Measurements from ENCODE around the gene SEC16A.

The SEC16A gene

DNA sequence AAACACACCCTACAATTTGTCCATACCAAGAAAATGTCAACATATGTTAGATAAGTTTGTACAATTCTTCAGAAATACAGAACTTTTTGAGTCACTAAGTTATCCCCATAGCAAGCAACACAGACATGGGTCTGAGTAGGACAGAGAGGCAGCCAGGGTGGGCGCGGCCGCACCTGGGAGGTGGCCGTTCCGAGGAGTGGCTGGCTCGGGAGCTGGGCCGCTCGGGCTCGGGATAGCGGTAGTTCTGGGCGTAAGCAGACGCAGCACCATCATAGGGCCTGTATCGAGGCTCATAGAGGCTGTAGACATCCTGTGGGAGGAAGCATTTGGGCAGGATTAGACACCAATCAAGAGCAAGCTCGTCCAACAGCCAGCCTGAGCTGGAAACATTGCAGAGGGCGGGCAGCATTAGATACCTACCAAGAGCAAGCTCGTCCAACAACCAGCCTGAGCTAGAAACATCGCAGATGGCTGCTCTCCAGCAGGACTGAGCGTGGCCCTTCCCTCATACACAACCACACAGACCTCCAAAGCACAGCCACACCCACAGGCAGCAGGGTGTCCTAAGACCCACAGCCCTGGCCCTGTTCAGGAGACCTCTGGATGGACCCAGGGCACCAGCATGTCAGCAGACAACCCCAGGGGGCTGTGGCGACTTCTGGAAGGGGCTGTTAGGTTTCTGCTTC, 10.9 kb downstream of the SEC16A start:
- TF ChIP-seq, protein P1, sequence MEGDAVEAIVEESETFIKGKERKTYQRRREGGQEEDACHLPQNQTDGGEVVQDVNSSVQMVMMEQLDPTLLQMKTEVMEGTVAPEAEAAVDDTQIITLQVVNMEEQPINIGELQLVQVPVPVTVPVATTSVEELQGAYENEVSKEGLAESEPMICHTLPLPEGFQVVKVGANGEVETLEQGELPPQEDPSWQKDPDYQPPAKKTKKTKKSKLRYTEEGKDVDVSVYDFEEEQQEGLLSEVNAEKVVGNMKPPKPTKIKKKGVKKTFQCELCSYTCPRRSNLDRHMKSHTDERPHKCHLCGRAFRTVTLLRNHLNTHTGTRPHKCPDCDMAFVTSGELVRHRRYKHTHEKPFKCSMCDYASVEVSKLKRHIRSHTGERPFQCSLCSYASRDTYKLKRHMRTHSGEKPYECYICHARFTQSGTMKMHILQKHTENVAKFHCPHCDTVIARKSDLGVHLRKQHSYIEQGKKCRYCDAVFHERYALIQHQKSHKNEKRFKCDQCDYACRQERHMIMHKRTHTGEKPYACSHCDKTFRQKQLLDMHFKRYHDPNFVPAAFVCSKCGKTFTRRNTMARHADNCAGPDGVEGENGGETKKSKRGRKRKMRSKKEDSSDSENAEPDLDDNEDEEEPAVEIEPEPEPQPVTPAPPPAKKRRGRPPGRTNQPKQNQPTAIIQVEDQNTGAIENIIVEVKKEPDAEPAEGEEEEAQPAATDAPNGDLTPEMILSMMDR (IDR thresholded peaks at IDR 0.05; ENCODE audit: poor library complexity, severe bottlenecking) = no peak

DNA sequence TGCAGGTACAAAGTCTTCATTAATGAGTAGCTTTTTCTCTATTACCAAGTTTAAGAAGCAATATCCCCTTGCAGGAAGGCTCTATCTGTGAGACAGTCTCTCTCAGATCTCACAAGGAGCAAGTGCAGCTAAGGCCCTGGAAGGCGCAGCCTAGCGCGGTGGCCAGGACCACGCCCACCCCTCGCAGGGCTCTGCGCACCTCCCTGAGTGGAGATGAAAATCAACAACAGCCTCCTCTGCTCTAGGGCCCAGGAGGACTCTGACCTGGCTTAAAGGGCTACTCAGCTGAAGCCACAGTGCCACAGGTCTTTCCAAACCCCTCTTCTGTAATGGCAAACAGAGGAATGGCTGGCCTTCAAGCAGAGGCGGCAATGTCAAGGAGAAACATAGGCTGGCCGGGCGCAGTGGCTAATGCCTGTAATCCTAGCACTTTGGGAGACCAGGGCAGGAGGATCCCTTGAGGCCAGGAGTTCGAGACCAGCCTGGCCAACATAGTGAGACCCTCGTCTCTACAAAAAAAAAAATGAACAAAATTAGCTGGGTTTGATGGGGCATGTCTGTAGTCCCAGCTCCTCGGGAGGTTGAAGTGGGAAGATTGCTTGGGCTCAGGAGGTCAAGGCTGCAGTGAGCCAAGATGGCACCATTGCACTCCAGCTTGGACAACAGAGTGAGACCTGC, 11.9 kb downstream of the SEC16A start:
- Histone ChIP-seq H3K27ac (ENCODE audit: poor library complexity, severe bottlenecking) (no peak overlapping the region), H3K27me3 (ENCODE audit: insufficient read depth, poor library complexity, severe bottlenecking) (no peaks in the 10 kb centered on the region), H3K4me3 (ENCODE audit: severe bottlenecking) (no peak overlapping the region), H3K4me1 (ENCODE audit: insufficient read depth, poor library complexity, severe bottlenecking) (no peaks in the 10 kb centered on the region), H3K9me3 (ENCODE audit: severe bottlenecking) (no peaks in the 10 kb centered on the region), H3K36me3 (ENCODE audit: low read depth) (peaks cover 100% of the 10 kb centered on the region)
- DNase-seq (ENCODE audit: low spot score) (no peak), ATAC-seq (ENCODE audit: low read depth) (no peak)
- TF ChIP-seq, protein P1 (IDR thresholded peaks at IDR 0.05; ENCODE audit: poor library complexity, severe bottlenecking) = no peak

More for the DNA sequence above, 10.9 kb downstream of the SEC16A start:
- no peaks in the 10 kb centered on the region for H3K4me1 ChIP-seq (ENCODE audit: insufficient read depth, poor library complexity, severe bottlenecking)
- ATAC-seq (ENCODE audit: low read depth) (no peak), DNase-seq (ENCODE audit: low spot score) (no peak)
- peaks cover 100% of the 10 kb centered on the region for H3K36me3 ChIP-seq (ENCODE audit: low read depth)
- H3K9me3 ChIP-seq (ENCODE audit: severe bottlenecking) = no peaks in the 10 kb centered on the region
- no peaks in the 10 kb centered on the region for H3K27me3 ChIP-seq (ENCODE audit: insufficient read depth, poor library complexity, severe bottlenecking)
- no peak overlapping the region for H3K27ac ChIP-seq (ENCODE audit: poor library complexity, severe bottlenecking)
- H3K4me3 ChIP-seq (ENCODE audit: severe bottlenecking) = no peak overlapping the region

DNA sequence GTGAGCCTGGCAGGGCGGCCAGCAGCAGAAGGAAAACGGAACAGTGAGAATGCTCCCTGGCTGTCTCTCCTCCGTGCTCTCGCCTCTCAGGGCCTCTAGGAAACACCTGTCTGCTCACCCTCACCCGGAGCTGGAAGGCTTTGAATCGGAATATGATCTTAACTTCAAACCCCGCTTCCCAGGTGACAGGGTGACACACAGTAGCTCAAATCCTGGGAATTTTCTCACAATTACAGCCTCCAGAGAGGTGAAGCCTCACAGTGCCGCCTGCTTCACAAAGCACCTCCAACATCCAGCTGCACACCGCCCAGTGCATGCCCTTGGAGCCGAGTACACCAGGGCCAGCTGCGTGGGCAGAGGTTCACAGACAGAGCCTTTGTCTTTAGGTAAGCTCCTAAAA, 12.5 kb downstream of the SEC16A start:
- H3K4me3 ChIP-seq (ENCODE audit: severe bottlenecking) = no peak overlapping the region
- no peaks in the 10 kb centered on the region for H3K27me3 ChIP-seq (ENCODE audit: insufficient read depth, poor library complexity, severe bottlenecking)
- no peak for ATAC-seq (ENCODE audit: low read depth)
- no peaks in the 10 kb centered on the region for H3K4me1 ChIP-seq (ENCODE audit: insufficient read depth, poor library complexity, severe bottlenecking)
- DNase-seq (ENCODE audit: low spot score) = no peak
- peaks cover 100% of the 10 kb centered on the region for H3K36me3 ChIP-seq (ENCODE audit: low read depth)
- no peaks in the 10 kb centered on the region for H3K9me3 ChIP-seq (ENCODE audit: severe bottlenecking)
- TF ChIP-seq, protein P1 (IDR thresholded peaks at IDR 0.05; ENCODE audit: poor library complexity, severe bottlenecking) = no peak
- H3K27ac ChIP-seq (ENCODE audit: poor library complexity, severe bottlenecking) = no peak overlapping the region

DNA sequence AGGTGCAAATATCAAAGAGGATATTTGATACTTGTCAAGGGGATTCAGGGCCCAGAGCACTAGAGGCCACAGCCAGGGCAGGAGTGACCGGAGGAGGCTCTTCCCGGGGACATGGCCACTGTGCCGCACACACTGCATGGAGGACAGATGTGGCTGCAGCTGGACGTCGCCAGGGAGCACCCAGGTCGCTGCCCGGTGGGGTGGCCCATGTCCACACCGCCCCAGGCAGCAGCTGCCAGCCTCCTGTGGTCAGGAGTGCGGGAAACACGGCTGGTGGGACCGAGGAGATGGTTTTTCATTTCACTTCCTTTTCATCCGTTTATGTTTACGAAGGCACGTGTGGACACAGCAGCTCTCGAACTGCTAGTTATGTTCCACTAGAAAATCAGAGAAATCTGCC, 15.1 kb downstream of the SEC16A start:
- TF ChIP-seq, protein P1 (IDR thresholded peaks at IDR 0.05; ENCODE audit: poor library complexity, severe bottlenecking) = no peak
- Histone ChIP-seq H3K9me3 (ENCODE audit: severe bottlenecking) (no peaks in the 10 kb centered on the region), H3K4me1 (ENCODE audit: insufficient read depth, poor library complexity, severe bottlenecking) (no peaks in the 10 kb centered on the region), H3K4me3 (ENCODE audit: severe bottlenecking) (no peak overlapping the region), H3K36me3 (ENCODE audit: low read depth) (peaks cover 100% of the 10 kb centered on the region), H3K27me3 (ENCODE audit: insufficient read depth, poor library complexity, severe bottlenecking) (no peaks in the 10 kb centered on the region), H3K27ac (ENCODE audit: poor library complexity, severe bottlenecking) (no peak overlapping the region)
- ATAC-seq (ENCODE audit: low read depth) = no peak
- no peak for DNase-seq (ENCODE audit: low spot score)

DNA sequence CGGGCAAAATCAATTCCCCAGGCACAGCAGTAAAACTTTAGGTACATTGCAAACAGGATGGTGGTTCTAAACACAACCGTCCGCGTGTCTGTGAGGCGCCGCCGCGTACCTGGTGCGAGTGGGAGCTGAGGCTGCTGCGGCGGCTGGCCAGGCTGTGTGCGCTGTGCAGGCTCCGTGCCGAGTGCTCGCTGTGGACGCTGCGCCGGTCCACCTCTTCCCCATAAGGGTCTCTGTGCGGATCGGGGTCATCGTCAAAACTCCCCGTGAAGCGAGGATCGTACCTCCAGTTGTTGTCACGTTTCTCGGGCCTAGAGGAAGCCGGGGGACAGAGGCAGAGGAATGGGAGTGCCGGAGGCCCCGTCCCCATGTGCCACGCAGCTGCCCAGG, 16.7 kb downstream of the SEC16A start:
- Histone ChIP-seq H3K4me3 (ENCODE audit: severe bottlenecking) (no peak overlapping the region), H3K9me3 (ENCODE audit: severe bottlenecking) (no peaks in the 10 kb centered on the region), H3K27ac (ENCODE audit: poor library complexity, severe bottlenecking) (no peak overlapping the region), H3K27me3 (ENCODE audit: insufficient read depth, poor library complexity, severe bottlenecking) (no peaks in the 10 kb centered on the region), H3K4me1 (ENCODE audit: insufficient read depth, poor library complexity, severe bottlenecking) (no peaks in the 10 kb centered on the region), H3K36me3 (ENCODE audit: low read depth) (peaks cover 100% of the 10 kb centered on the region)
- TF ChIP-seq, protein P1 (IDR thresholded peaks at IDR 0.05; ENCODE audit: poor library complexity, severe bottlenecking) = no peak
- DNase-seq (ENCODE audit: low spot score) (no peak), ATAC-seq (ENCODE audit: low read depth) (no peak)

Measured in RWPE2 (cell line).